Fibroblast of peridontal ligament (primary cell): ENCODE data around the gene KANTR.

Source experiments
- DNase-seq: peaks from one replicate; pipeline ENCODE4 v3.0.0-alpha.2; 2010; ENCODE audit errors: extremely low read depth

KANTR gene

DNA sequence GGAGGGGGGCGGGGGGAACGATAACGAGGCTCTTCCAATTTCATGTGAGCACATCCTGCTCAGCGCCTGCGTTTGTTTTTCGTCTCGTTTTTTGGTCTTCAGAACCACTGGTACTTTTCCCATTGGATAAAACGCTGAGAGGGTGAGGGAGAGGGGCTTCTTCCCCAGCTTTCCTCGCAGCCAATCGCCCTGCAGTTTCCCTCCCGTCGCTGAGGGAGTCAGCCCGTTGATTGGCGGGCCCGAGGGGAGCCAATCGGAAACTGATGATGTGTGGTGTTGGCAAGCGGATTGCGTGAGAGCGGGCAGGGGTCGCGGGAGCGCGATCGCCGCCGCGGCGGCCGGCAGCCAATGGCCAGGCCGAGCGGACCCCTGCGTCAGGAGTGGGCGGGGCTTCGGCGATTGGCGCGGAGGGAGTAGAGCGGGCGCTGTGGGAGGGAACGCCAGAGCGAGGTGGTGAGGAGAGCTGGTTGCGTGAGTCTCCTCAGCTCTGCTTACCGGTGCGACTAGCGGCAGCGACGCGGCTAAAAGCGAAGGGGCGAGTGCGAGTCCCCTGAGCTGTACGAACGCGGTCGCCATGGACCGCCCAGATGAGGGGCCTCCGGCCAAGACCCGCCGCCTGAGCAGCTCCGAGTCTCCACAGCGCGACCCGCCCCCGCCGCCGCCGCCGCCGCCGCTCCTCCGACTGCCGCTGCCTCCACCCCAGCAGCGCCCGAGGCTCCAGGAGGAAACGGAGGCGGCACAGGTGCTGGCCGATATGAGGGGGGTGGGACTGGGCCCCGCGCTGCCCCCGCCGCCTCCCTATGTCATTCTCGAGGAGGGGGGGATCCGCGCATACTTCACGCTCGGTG, 11.8 kb upstream of the KANTR start, which contains the start of gene TSPYL2:
TSPYL2 (plus strand) TSS at position 443 of the 848 bp plus-strand sequence; CDS start at position 575, 132 bp downstream.
- peak; percentile 95 for DNase-seq

DNA sequence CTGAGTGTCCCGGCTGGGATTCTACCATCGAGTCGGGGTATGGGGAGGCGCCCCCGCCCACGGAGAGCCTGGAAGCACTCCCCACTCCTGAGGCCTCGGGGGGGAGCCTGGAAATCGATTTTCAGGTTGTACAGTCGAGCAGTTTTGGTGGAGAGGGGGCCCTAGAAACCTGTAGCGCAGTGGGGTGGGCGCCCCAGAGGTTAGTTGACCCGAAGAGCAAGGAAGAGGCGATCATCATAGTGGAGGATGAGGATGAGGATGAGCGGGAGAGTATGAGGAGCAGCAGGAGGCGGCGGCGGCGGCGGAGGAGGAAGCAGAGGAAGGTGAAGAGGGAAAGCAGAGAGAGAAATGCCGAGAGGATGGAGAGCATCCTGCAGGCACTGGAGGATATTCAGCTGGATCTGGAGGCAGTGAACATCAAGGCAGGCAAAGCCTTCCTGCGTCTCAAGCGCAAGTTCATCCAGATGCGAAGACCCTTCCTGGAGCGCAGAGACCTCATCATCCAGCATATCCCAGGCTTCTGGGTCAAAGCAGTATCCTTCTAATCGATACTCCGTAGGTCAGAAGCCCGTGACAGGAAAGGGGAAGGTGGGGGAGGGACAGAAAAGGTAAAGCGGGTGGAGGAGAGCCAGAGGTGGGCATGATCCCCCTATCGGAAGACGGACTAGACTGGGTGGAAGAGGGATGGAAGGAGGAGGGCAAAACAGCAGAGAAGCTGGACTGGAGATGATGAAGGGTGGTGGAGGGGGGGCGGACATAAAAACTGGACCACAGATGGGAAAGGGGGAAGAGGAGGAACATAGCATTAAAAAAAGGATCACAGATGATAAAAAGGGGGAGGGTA, 10.9 kb upstream of the KANTR start:
- no peak for DNase-seq

DNA sequence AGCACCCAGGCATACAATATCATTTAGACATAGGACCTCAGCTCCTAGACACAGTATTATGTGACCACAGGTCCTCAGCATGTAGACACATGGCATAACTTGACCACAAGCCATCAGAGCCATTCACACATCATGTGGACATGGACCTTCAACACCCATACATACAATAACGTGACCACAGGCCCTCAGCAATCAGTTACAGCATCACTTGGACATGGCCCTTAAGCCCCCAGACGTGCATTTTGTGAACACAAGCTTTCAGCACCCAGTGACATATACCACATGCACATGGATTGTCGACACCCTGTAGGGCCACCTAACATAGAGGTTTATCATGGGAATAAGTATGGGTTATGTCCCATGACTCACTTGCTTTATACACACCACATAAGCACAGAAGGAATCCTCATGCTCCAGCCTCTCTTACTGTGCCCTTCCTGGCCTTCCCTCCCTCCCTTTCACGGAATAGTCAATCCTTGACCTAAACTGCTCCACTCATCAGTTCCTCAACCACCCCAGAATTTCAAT, 9.8 kb upstream of the KANTR start:
- DNase-seq: no peak

DNA sequence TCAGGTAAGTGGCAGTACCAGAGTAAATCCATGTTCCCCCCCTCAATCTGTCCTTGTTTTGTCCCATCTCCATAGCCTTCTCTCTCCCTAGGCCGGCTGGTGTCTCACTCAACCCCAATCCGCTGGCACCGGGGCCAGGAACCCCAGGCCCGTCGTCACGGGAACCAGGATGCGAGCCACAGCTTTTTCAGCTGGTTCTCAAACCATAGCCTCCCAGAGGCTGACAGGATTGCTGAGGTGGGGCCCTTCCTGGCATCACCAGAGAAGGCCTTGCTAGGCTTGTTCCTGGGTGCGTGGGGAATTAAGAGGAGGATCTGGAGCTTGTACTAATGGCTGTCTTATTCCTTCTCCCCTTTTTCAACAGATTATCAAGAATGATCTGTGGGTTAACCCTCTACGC, 9.1 kb upstream of the KANTR start:
- no peak for DNase-seq

- DNase-seq: no peak
Measured at GRCh38 chrX:53085661-53086229, 8.2 kb upstream of the KANTR start.

DNA sequence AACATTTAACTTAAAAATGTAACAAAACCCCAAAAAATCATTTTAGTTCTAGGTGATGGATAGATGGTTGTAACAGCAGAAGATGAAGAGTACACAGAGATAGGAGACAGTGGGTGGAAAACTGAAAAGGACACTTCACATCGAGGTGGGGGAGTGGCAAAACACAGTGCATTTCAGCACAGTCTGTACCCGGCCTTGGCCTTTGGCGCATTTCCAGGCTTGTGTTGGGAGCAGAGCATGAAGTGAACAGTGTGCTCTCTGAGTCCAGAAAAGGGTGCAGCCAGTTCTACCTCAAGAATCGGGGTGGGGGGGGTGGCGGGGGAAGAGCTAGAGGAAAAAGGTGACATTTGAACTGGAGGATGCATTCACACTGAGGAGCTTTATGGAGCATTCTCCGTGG, 7.5 kb upstream of the KANTR start:
- DNase-seq: no peak

GRCh38 chrX:53087388-53087831, 6.5 kb upstream of the KANTR start:
- no peak for DNase-seq

- DNase-seq: peak; percentile 66
Measured at GRCh38 chrX:53088136-53088974, 5.6 kb upstream of the KANTR start.

DNA sequence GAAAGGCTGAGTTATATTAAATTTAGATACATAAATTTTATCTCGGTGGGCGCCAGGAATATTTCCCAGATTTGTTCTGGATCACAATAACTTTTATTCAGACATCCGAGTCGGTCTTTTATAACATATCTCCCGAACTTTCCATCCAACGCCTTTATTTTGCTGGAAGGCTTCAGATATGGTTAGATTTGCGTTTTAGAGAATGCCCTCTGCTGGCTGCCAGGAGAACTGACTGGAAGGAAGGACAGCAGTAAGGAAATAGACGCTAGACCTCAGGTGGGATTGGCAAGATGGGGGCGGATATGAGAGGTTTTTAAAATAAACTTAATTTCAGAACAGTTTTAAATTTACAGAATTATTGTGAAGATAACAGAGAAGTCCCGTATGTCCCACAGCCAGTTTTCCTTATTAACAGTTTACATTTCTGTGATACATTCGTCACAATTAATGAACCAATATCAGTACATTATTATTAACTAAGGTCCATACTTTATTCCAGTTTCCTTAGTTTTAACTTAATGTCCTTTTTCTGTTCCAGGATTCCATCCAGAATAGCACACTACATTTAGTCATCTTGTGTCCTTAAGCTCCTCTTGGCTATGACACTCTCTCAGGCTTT, 4.6 kb upstream of the KANTR start:
- DNase-seq: peak; percentile 76

- DNase-seq: no peak
Measured at GRCh38 chrX:53089925-53090324, 4.0 kb upstream of the KANTR start.

GRCh38 chrX:53091354-53091753, 2.6 kb upstream of the KANTR start:
- no peak for DNase-seq

GRCh38 chrX:53093177-53093655, 726 bp upstream of the KANTR start:
- peak; percentile 67 for DNase-seq

- DNase-seq: no peak
Measured at GRCh38 chrX:53094582-53094905, 602 bp downstream of the KANTR start.

DNA sequence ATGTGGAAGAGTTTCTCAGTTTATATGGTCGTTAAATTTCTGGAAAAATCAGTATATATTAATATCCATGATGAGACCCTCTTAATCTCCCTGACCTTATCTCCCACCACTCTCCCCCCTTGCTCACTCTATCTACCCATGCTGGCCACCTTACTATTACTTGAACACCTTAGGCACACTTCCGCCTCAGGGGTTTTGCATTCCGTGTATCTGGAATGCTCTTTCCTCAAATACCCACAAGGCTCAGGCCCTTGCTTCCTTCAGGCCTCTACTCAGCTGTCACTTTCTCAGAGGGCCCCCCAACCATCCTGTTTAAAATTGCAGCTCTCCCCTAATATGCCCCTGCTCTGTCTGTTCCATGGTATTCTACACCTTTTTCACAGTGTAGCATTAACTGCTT, 1.9 kb downstream of the KANTR start:
- DNase-seq: no peak

- no peak for DNase-seq
Measured at GRCh38 chrX:53114864-53115549, 21.1 kb downstream of the KANTR start.

GRCh38 chrX:53115550-53115874, 21.6 kb downstream of the KANTR start:
- DNase-seq: no peak

- DNase-seq: peak; percentile 75
Measured at GRCh38 chrX:53116101-53116500, 22.2 kb downstream of the KANTR start.

DNA sequence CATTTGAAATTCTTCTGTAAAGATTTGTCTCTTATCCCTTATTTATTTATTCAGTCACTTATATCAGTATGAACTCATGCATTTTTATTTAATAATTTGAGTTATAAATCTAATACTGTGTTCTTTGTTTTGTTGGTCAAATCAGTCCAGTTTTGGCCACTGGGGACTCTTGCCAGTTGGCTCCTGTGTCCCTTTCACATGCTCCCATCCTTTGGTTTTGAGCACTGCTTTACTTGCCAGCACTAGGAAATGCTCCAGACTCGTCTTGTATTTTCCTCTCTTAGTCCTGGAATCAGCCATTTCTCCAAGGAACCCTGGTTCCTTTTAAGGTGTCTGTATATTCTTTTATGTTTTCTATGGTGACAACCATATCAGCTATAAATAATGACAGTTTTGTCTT, 28.1 kb downstream of the KANTR start:
- no peak for DNase-seq

- DNase-seq: peak; percentile 52
Measured at GRCh38 chrX:53125506-53125905, 31.6 kb downstream of the KANTR start.

GRCh38 chrX:53126377-53126776, 32.4 kb downstream of the KANTR start:
- no peak for DNase-seq
